Measurements from ENCODE around the gene MOGAT3. TPM values are rescaled to one million over a fixed set of nuclear protein-coding genes. Genes with fewer than 3 reads are reported as not detected.

Gene MOGAT3
- total RNA-seq, 2 donors from 2014 or later: 1.3 TPM; not detected in 1

- peaks cover 10% of the 10 kb centered on the region for H3K36me3 ChIP-seq (ENCODE audit: control insufficient read depth, insufficient read depth, low read length)
- no peak overlapping the region for H3K27ac ChIP-seq (ENCODE audit: low read depth, low read length)
- TF ChIP-seq, protein P1, sequence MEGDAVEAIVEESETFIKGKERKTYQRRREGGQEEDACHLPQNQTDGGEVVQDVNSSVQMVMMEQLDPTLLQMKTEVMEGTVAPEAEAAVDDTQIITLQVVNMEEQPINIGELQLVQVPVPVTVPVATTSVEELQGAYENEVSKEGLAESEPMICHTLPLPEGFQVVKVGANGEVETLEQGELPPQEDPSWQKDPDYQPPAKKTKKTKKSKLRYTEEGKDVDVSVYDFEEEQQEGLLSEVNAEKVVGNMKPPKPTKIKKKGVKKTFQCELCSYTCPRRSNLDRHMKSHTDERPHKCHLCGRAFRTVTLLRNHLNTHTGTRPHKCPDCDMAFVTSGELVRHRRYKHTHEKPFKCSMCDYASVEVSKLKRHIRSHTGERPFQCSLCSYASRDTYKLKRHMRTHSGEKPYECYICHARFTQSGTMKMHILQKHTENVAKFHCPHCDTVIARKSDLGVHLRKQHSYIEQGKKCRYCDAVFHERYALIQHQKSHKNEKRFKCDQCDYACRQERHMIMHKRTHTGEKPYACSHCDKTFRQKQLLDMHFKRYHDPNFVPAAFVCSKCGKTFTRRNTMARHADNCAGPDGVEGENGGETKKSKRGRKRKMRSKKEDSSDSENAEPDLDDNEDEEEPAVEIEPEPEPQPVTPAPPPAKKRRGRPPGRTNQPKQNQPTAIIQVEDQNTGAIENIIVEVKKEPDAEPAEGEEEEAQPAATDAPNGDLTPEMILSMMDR (conservative IDR thresholded peaks at IDR 0.05): no peak
- peaks cover 5% of the 10 kb centered on the region for H3K4me1 ChIP-seq (ENCODE audit: control insufficient read depth, insufficient read depth, low read length)
- Mint-ChIP-seq H3K36me3 (ENCODE audit: low read depth) (peaks cover 6% of the 10 kb centered on the region), H3K27me3 (ENCODE audit: insufficient read depth) (no peaks in the 10 kb centered on the region), H3K4me1 (peaks cover 6% of the 10 kb centered on the region), H3K27ac (no peak overlapping the region), H3K4me3 (no peak overlapping the region), H3K9me3 (no peaks in the 10 kb centered on the region)
- H3K4me3 ChIP-seq (ENCODE audit: low read length): no peak overlapping the region
- WGBS, 2 experiments (ENCODE audit: insufficient coverage in 1 of 2, insufficient read length in 1 of 2): 96 to 98% methylated on average over 6 to 9 of the region's 9 CpGs
- H3K9ac ChIP-seq (ENCODE audit: extremely low read depth, low read length, poor library complexity, severe bottlenecking): no peak overlapping the region
- no peaks in the 10 kb centered on the region for H3K9me3 ChIP-seq (ENCODE audit: control insufficient read depth, low read length)
- DNase-seq: no peak
- no peaks in the 10 kb centered on the region for H3K27me3 ChIP-seq (ENCODE audit: control insufficient read depth, insufficient read depth, low read length, poor library complexity, severe bottlenecking)
Observed at GRCh38 chr7:101239951-101240220, 39.0 kb upstream of the MOGAT3 start.

- Histone ChIP-seq H3K9me3 (ENCODE audit: control insufficient read depth, low read length) (no peaks in the 10 kb centered on the region), H3K9ac (ENCODE audit: extremely low read depth, low read length, poor library complexity, severe bottlenecking) (no peak overlapping the region), H3K36me3 (ENCODE audit: control insufficient read depth, insufficient read depth, low read length) (peaks cover 10% of the 10 kb centered on the region), H3K4me3 (ENCODE audit: low read length) (no peak overlapping the region), H3K4me1 (ENCODE audit: control insufficient read depth, insufficient read depth, low read length) (peaks cover 5% of the 10 kb centered on the region), H3K27ac (ENCODE audit: low read depth, low read length) (no peak overlapping the region), H3K27me3 (ENCODE audit: control insufficient read depth, insufficient read depth, low read length, poor library complexity, severe bottlenecking) (no peaks in the 10 kb centered on the region)
- DNase-seq: no peak
- WGBS, 2 experiments (ENCODE audit: insufficient coverage in 1 of 2, insufficient read length in 1 of 2): 89 to 93% methylated on average over 18 to 27 of the region's 27 CpGs
- H3K36me3 Mint-ChIP-seq (ENCODE audit: low read depth): peaks cover 6% of the 10 kb centered on the region
- no peak overlapping the region for H3K27ac Mint-ChIP-seq
- H3K9me3 Mint-ChIP-seq: no peaks in the 10 kb centered on the region
- TF ChIP-seq, protein P1 (conservative IDR thresholded peaks at IDR 0.05): no peak
- peaks cover 6% of the 10 kb centered on the region for H3K4me1 Mint-ChIP-seq
- no peaks in the 10 kb centered on the region for H3K27me3 Mint-ChIP-seq (ENCODE audit: insufficient read depth)
- no peak overlapping the region for H3K4me3 Mint-ChIP-seq
Observed at GRCh38 chr7:101239191-101239950, 38.5 kb upstream of the MOGAT3 start.

GRCh38 chr7:101238226-101239182 lies 37.7 kb upstream of the MOGAT3 start:
- Histone ChIP-seq H3K4me3 (ENCODE audit: low read length) (no peak overlapping the region), H3K36me3 (ENCODE audit: control insufficient read depth, insufficient read depth, low read length) (peaks cover 7% of the 10 kb centered on the region), H3K27me3 (ENCODE audit: control insufficient read depth, insufficient read depth, low read length, poor library complexity, severe bottlenecking) (no peaks in the 10 kb centered on the region), H3K27ac (ENCODE audit: low read depth, low read length) (no peak overlapping the region), H3K9ac (ENCODE audit: extremely low read depth, low read length, poor library complexity, severe bottlenecking) (no peak overlapping the region), H3K9me3 (ENCODE audit: control insufficient read depth, low read length) (no peaks in the 10 kb centered on the region), H3K4me1 (ENCODE audit: control insufficient read depth, insufficient read depth, low read length) (peaks cover under 1% of the 10 kb centered on the region)
- TF ChIP-seq, protein P1 (conservative IDR thresholded peaks at IDR 0.05): no peak
- no peaks in the 10 kb centered on the region for H3K27me3 Mint-ChIP-seq (ENCODE audit: insufficient read depth)
- H3K36me3 Mint-ChIP-seq (ENCODE audit: low read depth): peaks cover 6% of the 10 kb centered on the region
- no peak overlapping the region for H3K4me3 Mint-ChIP-seq
- peaks cover 4% of the 10 kb centered on the region for H3K4me1 Mint-ChIP-seq
- peak; percentile 53 for DNase-seq
- peak overlapping the region; percentile 32 for H3K27ac Mint-ChIP-seq
- no peaks in the 10 kb centered on the region for H3K9me3 Mint-ChIP-seq
- WGBS, 2 experiments (ENCODE audit: insufficient coverage in 1 of 2, insufficient read length in 1 of 2): 90 to 96% methylated on average over 16 to 26 of the region's 28 CpGs
